Endothelial cell of umbilical vein (primary cell): Measurements from ENCODE around the gene SLC16A7. TPM values are rescaled to one million over a fixed set of nuclear protein-coding genes. Genes with fewer than 3 reads are reported as not detected.

Source experiments
- BruUV-seq: library from RNA; stranded (reverse); fragments of 400-500 nt; replicated peaks from 2 replicates; lab custom pipeline; 2021; lab: Mats Ljungman, UMichigan
- CTCF ChIA-PET: fragments of 300-600, 350-600 bp; sonication (Branson Sonifier 250); formaldehyde crosslinking; loops from one replicate; lab custom pipeline; 2021; ENCODE audit warnings: antibody characterized with exemption, inconsistent platforms; lab: Charles Lee
- POLR2A ChIA-PET: fragments of 300-600, 350-600 bp; sonication (Branson Sonifier 250); formaldehyde crosslinking; loops from one replicate; lab custom pipeline; 2021; ENCODE audit warnings: antibody characterized with exemption, inconsistent platforms; lab: Charles Lee
- DNase-seq: peaks from one replicate; pipeline ENCODE4 v3.0.0-alpha.2; 2011; ENCODE audit warnings: low read depth, low spot score
- FAIRE-seq: peaks from 2 replicates; lab custom pipeline; 2011; peaks lifted over from hg19 to GRCh38; lab: Jason Lieb, UNC
- H2AFZ ChIP-seq: 2 replicates; pipeline ENCODE4 v1.6.0; 2012; ENCODE audit warnings: low read depth, low read length, control low read depth, inconsistent platforms
- H3K27ac ChIP-seq: 2 replicates; pipeline ENCODE4 v1.5.1; 2011; ENCODE audit warnings: low read depth, mild to moderate bottlenecking, control low read depth, low read length, moderate library complexity; ENCODE audit not compliant: insufficient read depth
- H3K27me3 ChIP-seq, 2 experiments: 2 replicates each; pipeline versions ENCODE4 v1.6.0 to v1.6.1; 2011; ENCODE audit warnings: low read length in 2 of 2, mixed read lengths in 1 of 2; ENCODE audit not compliant: control insufficient read depth in 2 of 2, insufficient read depth in 2 of 2
- H3K36me3 ChIP-seq, 2 experiments: 2 replicates in 1 of 2; 3 replicates in 1 of 2; pipeline ENCODE4 v1.5.1; 2011; ENCODE audit warnings: low read length in 2 of 2, mild to moderate bottlenecking in 1 of 2, moderate library complexity in 1 of 2; ENCODE audit not compliant: control insufficient read depth in 2 of 2, insufficient read depth in 2 of 2; ENCODE audit errors: extremely low read depth in 1 of 2
- H3K4me1 ChIP-seq: 3 replicates; pipeline ENCODE4 v1.5.1; 2011; ENCODE audit warnings: mild to moderate bottlenecking, low read length; ENCODE audit not compliant: control insufficient read depth, insufficient read depth; ENCODE audit errors: extremely low read depth
- H3K4me2 ChIP-seq: 2 replicates; pipeline ENCODE4 v1.6.1; 2011; ENCODE audit warnings: low read length, control low read depth, mixed read lengths; ENCODE audit not compliant: insufficient read depth
- H3K4me3 ChIP-seq, 3 experiments: fragments of 200-600 bp in 1 of 3; sonication (generic), shearing (Covaris generic) in 1 of 3; replicated peaks in 1 of 3; 2 replicates each; pipeline ENCODE4 v1.5.1; 2011 to 2016; ENCODE audit warnings: control low read depth in 3 of 3, low read length in 3 of 3, mild to moderate bottlenecking in 2 of 3, inconsistent platforms in 1 of 3, low read depth in 1 of 3, moderate library complexity in 1 of 3; ENCODE audit not compliant: insufficient read depth in 1 of 3
- H3K79me2 ChIP-seq: 2 replicates; pipeline ENCODE4 v1.6.0; 2012; ENCODE audit warnings: low read length, inconsistent platforms; ENCODE audit not compliant: control insufficient read depth, insufficient read depth
- H3K9ac ChIP-seq: replicated peaks from 2 replicates; pipeline ENCODE3; 2011; ENCODE audit warnings: low read length, control low read depth; ENCODE audit not compliant: insufficient read depth; ENCODE audit errors: extremely low read depth
- H3K9me1 ChIP-seq: replicated peaks from 3 replicates; pipeline ENCODE4 v1.6.0; 2011; ENCODE audit warnings: mild to moderate bottlenecking, low read length; ENCODE audit not compliant: control insufficient read depth, insufficient read depth; ENCODE audit errors: extremely low read depth
- H3K9me3 ChIP-seq: replicated peaks from 2 replicates; pipeline ENCODE4 v1.5.1; 2012; ENCODE audit warnings: low read length, inconsistent platforms; ENCODE audit not compliant: control insufficient read depth, insufficient read depth
- H4K20me1 ChIP-seq: replicated peaks from 2 replicates; pipeline ENCODE3; 2011; ENCODE audit warnings: mild to moderate bottlenecking, low read length; ENCODE audit not compliant: control insufficient read depth, insufficient read depth; ENCODE audit errors: extremely low read depth
- EZH2 ChIP-seq: IDR thresholded peaks from 2 replicates; pipeline ENCODE4 v1.6.1; 2012; ENCODE audit warnings: borderline replicate concordance, low read depth, mild to moderate bottlenecking, moderate library complexity, low read length, inconsistent platforms; ENCODE audit not compliant: severe bottlenecking
- FOS ChIP-seq: IDR thresholded peaks from 2 replicates; pipeline ENCODE4 v1.6.1; 2011; ENCODE audit warnings: mild to moderate bottlenecking, low read length, moderate library complexity, borderline replicate concordance; ENCODE audit not compliant: insufficient read depth
- GATA2 ChIP-seq: IDR thresholded peaks from 2 replicates; pipeline ENCODE4 v1.7.0; 2011; ENCODE audit warnings: low read depth, mild to moderate bottlenecking, moderate library complexity, mixed read lengths, low read length; ENCODE audit not compliant: insufficient read length, insufficient read depth
- JUN ChIP-seq: IDR thresholded peaks from 2 replicates; pipeline ENCODE4 v1.6.1; 2011; ENCODE audit warnings: borderline replicate concordance, low read depth; ENCODE audit not compliant: insufficient read length, insufficient read depth
- MYC ChIP-seq: IDR thresholded peaks from one replicate; pipeline ENCODE4 v1.6.1; 2011; ENCODE audit warnings: mild to moderate bottlenecking, low read depth, low read length
- POLR2A ChIP-seq: IDR thresholded peaks from 2 replicates; pipeline ENCODE4 v1.6.1; 2012; ENCODE audit warnings: low read depth, mild to moderate bottlenecking, control low read depth, low read length
- POLR2AphosphoS5 ChIP-seq: IDR thresholded peaks from 2 replicates; pipeline ENCODE4 v1.6.1; 2012; ENCODE audit warnings: low read depth, mild to moderate bottlenecking, control low read depth, low read length, moderate library complexity; ENCODE audit not compliant: insufficient read depth
- dilution Hi-C: fragments of 300-500 bp; cut with MboI; formaldehyde crosslinking; loops from one replicate; pipeline ENCODE4 v1.15.0; 2019; ENCODE audit warnings: low sequenced_read_pairs; ENCODE audit not compliant: extremely low pct_ligation_motif_present
- intact Hi-C: fragments of 100-400 bp; cut with micrococcal nuclease; formaldehyde crosslinking; loops from one replicate; pipeline ENCODE4 v1.10.0; 2022
- polyA plus RNA-seq, 4 experiments: library from polyadenylated mRNA; depleted of rRNA in 3 of 4; stranded (reverse) in 3 of 4; unstranded in 1 of 4; fragments of >200 nt; gene quantifications; 2 replicates each; pipeline versions ENCODE4 v1.2.1 to v1.2.3, GENCODE V29; 2011 to 2012; ENCODE audit warnings: missing spikeins in 1 of 4
- total RNA-seq: library from RNA; stranded (reverse); gene quantifications from 2 replicates; pipeline ENCODE4 v1.2.3, GENCODE V29; 2021
- TF ChIP-seq, protein P1 (sequence below), 2 donors: IDR thresholded peaks; 1 replicate in 1 of 2; 2 replicates in 1 of 2; pipeline ENCODE4 v1.5.1; 2011; ENCODE audit warnings: low read length in 2 of 2, mild to moderate bottlenecking in 2 of 2, moderate library complexity in 2 of 2, control low read depth in 1 of 2, inconsistent platforms in 1 of 2, low read depth in 1 of 2; ENCODE audit not compliant: insufficient read depth in 1 of 2; ENCODE audit errors: extremely low read depth in 1 of 2
- TF ChIP-seq, protein P2 (sequence below): IDR thresholded peaks from 2 replicates; pipeline ENCODE4 v1.6.1; 2011; ENCODE audit not compliant: insufficient read depth, insufficient read length

The SLC16A7 gene
- total and polyA plus RNA-seq, 2 donors (not counting 3 experiments of a cell fraction or from before 2014, with no cell fraction given) = 2.9 to 8.9 TPM

DNA sequence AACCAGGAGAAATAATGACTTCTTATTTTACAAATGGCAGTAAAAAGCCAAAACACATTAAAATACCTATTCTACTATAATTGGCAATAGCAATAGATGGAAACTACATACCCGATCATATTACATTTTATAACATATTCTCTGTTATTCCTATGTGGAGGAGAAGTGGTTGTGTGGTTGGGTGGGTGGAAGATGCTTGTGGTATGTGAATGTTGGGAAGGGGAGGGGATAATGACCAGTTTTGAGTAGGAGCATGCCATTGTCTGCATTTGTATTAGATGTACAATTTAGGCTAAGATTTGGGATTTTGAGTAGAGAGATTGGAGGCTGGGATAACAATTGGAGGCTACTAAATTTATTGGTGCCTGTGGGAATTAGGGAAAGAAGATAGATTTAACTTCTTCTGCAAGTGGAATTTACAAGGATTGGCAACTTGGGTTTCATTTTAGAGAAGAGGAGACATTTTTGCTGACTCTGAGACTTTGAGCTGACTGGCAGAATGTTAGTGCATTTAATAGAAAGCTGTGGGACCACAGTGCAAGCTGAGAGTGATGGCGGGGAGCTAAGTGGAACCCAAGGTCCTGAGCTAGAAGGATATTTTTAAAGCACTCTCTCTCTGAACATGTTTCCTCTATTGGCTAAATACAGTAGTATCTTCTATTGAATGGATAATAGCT, 65.2 kb downstream of the SLC16A7 start:
- CTCF ChIA-PET = interaction anchor here (0.7 kb wide), 1 partner anchor 176 kb away, joined by 3 read pairs; no protein-coding TSS in a partner anchor
- Histone ChIP-seq H2AFZ (no peak overlapping the region), H3K9me1 (no peaks in the 10 kb centered on the region), H3K27me3 (no peaks in the 10 kb centered on the region), H3K9ac (no peak overlapping the region), H3K79me2 (no peaks in the 10 kb centered on the region), H4K20me1 (no peaks in the 10 kb centered on the region), H3K4me2 (no peak overlapping the region), H3K36me3 (peaks cover 0 to 2% of the 10 kb centered on the region in 2 experiments), H3K9me3 (no peaks in the 10 kb centered on the region), H3K4me1 (no peaks in the 10 kb centered on the region), H3K27ac (no peak overlapping the region), H3K4me3 (no peak overlapping the region)
- DNase-seq (no peak), FAIRE-seq (no peak)
- POLR2A ChIA-PET = no interaction called here
- BruUV-seq = no TSS peak
- dilution Hi-C loops (no loop called here), intact Hi-C loops (no loop called here)
- TF ChIP-seq, protein P1, sequence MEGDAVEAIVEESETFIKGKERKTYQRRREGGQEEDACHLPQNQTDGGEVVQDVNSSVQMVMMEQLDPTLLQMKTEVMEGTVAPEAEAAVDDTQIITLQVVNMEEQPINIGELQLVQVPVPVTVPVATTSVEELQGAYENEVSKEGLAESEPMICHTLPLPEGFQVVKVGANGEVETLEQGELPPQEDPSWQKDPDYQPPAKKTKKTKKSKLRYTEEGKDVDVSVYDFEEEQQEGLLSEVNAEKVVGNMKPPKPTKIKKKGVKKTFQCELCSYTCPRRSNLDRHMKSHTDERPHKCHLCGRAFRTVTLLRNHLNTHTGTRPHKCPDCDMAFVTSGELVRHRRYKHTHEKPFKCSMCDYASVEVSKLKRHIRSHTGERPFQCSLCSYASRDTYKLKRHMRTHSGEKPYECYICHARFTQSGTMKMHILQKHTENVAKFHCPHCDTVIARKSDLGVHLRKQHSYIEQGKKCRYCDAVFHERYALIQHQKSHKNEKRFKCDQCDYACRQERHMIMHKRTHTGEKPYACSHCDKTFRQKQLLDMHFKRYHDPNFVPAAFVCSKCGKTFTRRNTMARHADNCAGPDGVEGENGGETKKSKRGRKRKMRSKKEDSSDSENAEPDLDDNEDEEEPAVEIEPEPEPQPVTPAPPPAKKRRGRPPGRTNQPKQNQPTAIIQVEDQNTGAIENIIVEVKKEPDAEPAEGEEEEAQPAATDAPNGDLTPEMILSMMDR (IDR thresholded peaks at IDR 0.05; ENCODE audit: extremely low read depth in 1 of 2, insufficient read depth in 1 of 2, low read depth in 1 of 2, low read length in 2 of 2) = no peak
- TF ChIP-seq JUN (no peak), FOS (no peak), EZH2 (no peak), GATA2 (no peak), POLR2AphosphoS5 (no peak), MYC (no peak), POLR2A (no peak)
- TF ChIP-seq, protein P2, sequence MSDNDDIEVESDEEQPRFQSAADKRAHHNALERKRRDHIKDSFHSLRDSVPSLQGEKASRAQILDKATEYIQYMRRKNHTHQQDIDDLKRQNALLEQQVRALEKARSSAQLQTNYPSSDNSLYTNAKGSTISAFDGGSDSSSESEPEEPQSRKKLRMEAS = no peak
